Germinal center (tissue), 1 donor: Measurements from ENCODE around the gene MSH3.

Experiments
- DNase-seq: peaks from one replicate; pipeline ENCODE4 v3.0.0; 2012; ENCODE audit warnings: mixed read lengths, low spot score

Gene MSH3

GRCh38 chr5:80905405-80905804 lies 251.0 kb downstream of the MSH3 start:
- no peak for DNase-seq

DNA sequence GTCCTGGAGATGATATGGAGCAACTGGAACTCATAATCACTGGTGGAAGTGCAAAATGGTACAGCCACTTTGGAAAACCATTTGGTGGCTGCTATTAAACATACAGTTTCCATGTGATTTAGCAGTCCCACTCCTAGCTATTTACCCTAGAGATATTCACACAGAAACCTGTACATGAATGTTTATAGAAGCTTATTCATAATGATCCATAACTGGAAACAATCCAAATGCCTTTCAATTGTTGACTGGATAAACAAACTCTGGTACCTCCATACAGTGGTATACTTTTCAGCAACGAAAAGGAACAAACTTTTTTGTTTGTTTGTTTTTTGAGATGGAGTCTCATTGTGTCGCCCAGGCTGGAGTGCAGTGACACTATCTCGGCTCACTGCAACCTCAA lies 258.0 kb downstream of the MSH3 start:
- no peak for DNase-seq

GRCh38 chr5:80915716-80916115 lies 261.3 kb downstream of the MSH3 start:
- no peak for DNase-seq

DNA sequence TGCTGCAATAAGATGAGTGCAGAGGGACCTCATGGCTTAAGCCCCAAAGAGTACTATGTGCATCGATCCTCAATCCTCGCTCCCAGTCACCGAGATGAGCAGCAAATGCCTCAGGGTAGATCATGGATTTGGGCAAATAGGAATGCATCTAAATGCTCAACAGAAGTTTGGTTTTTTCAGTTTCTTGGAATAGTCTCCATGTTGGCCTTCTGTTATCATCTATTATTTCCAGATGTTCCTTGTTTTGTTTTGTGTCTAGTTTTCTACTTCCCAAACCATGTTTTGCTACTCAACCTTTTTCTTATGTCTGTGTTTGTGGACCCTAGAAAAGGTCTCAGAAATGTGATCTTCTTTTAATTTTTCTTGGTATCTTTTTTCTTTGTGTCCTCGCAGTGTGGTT lies 262.2 kb downstream of the MSH3 start:
- DNase-seq, result no peak

DNA sequence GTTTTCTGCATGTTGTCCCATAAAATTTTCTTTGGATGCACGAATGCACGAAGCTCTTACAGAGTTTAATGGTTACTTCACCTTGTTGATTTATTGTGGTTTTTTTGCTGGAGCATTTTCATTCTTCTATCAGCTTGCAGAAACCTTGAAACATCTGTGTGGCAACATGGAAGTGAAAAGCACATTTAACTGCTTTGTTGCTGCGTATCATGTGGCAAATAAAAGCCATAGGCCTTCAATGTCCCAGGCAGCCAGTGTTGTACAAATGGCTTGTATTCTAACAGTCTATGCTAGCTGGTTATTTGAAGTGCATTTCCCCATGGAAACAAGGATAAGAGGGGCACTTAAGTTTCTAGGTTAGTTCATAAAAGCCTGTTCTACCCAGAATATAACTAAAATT lies 263.2 kb downstream of the MSH3 start:
- no peak for DNase-seq

- no peak for DNase-seq
Measured at GRCh38 chr5:80919678-80920196, 265.3 kb downstream of the MSH3 start.

DNA sequence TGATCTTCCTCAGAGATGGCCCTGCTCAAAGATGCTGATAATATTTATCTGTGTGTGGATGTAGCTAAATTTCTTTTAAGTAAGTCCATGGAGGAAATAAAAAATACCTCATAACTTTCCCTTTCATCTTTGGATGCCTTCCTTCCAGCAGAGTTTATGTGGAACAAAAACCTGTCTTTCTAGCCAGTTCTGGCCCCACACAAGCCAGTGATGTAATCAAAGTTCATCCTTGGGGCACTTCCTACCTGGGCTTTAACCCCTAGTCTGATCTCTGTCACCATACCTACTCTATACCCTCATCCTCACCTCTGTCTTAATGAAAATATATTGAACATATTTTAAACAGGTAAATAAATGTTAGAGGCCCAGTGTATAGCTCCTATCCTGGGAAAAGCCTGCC lies 265.9 kb downstream of the MSH3 start:
- DNase-seq, result no peak

DNA sequence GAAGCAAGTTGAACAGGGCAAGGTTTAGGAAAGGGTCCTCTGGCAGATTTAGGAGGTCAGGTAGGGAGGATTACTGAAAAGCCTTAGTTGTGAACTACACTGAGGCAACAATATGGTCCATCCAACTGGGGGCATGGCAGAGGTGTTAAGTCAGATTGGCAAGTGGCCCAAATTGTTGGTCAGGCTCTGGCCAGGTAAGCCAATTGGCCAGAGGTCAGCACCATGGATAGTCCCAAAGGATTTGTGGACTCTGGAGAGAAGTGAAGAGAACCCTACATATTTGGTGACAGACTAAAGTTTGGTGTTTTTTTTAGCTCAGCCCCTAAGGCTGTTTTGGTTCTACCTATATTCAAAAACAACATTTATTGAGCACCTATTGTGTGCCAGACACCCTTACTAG lies 266.6 kb downstream of the MSH3 start:
- no peak for DNase-seq

DNA sequence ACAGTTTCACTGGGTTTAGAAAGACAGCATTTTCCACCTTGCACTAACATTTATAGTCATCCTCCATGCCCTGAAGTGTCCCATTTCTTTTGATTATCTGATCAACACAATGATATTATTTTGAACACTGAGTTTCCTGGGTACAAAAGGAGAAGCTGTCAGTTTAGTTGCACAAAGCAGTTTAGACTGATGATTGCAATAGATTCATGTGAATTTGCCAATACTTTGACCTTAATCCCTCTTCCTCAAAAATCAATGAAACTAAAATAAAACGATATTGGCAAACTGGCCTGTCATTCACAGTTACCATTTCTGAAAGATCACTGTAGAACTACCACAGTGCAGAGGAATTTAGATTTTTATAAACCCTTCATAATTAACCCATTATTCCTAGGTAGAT lies 271.5 kb downstream of the MSH3 start:
- no peak for DNase-seq
